A549 (cell line): ENCODE results near the gene NYNRIN.

Experiments
- CHD2 ChIP-seq: fragments of 150-350 bp; IDR thresholded peaks from 2 replicates; pipeline ENCODE4 v1.6.1; 2014; ENCODE audit warnings: low read length; ENCODE audit not compliant: partially characterized antibody
- CTCF ChIP-seq: fragments of >200 bp; sonication (Bioruptor Twin); formaldehyde crosslinking; IDR thresholded peaks from 3 replicates; pipeline ENCODE4 v1.5.1; 2016
- EP300 ChIP-seq, 2 experiments: fragments of >200 bp; sonication (Bioruptor Twin); formaldehyde crosslinking; IDR thresholded peaks; 2 replicates in 1 of 2; 3 replicates in 1 of 2; pipeline ENCODE4 v1.6.1; 2016 to 2017
- ESRRA ChIP-seq: fragments of 150-350 bp; IDR thresholded peaks from 2 replicates; pipeline ENCODE4 v1.6.1; 2014; ENCODE audit warnings: mild to moderate bottlenecking, low read length, borderline replicate concordance
- FOSL2 ChIP-seq, 2 experiments: fragments of 450-650 bp in 1 of 2; fragments of >200 bp in 1 of 2; sonication (Bioruptor Twin) in 1 of 2; formaldehyde crosslinking; IDR thresholded peaks; 2 replicates each; pipeline versions ENCODE4 v1.5.0 to v1.6.1; 2016 to 2020; ENCODE audit warnings: mild to moderate bottlenecking in 1 of 2, moderate library complexity in 1 of 2
- FOXS1 ChIP-seq: fragments of 250-450 bp; sonication (Bioruptor Pico); IDR thresholded peaks from 2 replicates; pipeline ENCODE4 v1.5.0; 2020; ENCODE audit warnings: mild to moderate bottlenecking, moderate library complexity
- MAFK ChIP-seq: fragments of 450-650 bp; IDR thresholded peaks from 2 replicates; pipeline ENCODE4 v1.6.1; 2014; ENCODE audit not compliant: partially characterized antibody
- MAX ChIP-seq: IDR thresholded peaks from 2 replicates; pipeline ENCODE4 v1.6.1; 2012
- POLR2A ChIP-seq: IDR thresholded peaks from 2 replicates; pipeline ENCODE4 v1.6.1; 2012; ENCODE audit warnings: mild to moderate bottlenecking, low read length
- POLR2AphosphoS2 ChIP-seq: conservative IDR thresholded peaks from 2 replicates; pipeline ENCODE4 v1.6.1; 2012; ENCODE audit warnings: low read length, improper control_type of control experiment, inconsistent platforms
- REST ChIP-seq: fragments of 200-600 bp; sonication (generic); IDR thresholded peaks from 2 replicates; pipeline ENCODE4 v1.6.1; 2016; ENCODE audit warnings: antibody characterized with exemption, mild to moderate bottlenecking, moderate library complexity
- ZFP36 ChIP-seq: fragments of 450-650 bp; IDR thresholded peaks from 2 replicates; pipeline ENCODE4 v1.6.1; 2014; ENCODE audit warnings: borderline replicate concordance; ENCODE audit not compliant: partially characterized antibody

DNA sequence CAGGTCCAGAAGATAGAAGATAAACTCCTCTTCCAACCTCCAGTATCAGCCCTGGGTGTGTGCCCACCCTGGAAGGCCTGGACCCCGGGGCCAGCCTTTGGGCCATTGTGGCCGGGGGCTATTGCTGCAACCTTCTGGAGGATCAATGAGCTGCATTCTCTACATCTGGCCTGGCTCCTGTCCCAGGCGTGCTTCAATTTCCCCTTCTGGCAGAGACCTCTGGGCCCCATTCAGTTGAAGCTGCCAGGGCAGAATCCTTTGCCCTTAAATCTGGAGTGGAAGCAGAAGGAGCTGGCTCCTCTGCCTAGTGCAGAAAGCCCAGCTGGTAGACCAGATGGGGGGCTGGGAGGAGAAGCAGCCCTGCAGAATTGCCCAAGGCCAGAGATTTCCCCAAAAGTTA lies 10.0 kb downstream of the NYNRIN start:
- TF ChIP-seq MAFK (no peak), POLR2A (no peak), FOXS1 (CRISPR knock-in tag) (no peak), MAX (no peak), CTCF (no peak), ZFP36 (no peak), FOSL2 (IDR thresholded peaks at IDR 0.05) (no peak), FOSL2 (CRISPR knock-in tag; IDR thresholded peaks at IDR 0.05) (no peak), POLR2AphosphoS2 (no peak), ESRRA (no peak), EP300 (IDR thresholded peaks at IDR 0.05) (no peak), CHD2 (no peak), REST (no peak)
